HEK293T (cell line): ENCODE results near the gene SMARCD2.
"Not testable (repeated sequence)": the region's sequence is repeated elsewhere in the genome, so short reads cannot be mapped to it uniquely, and the experiment has no call there.

Experiments used
- CTCF ChIA-PET: fragments of 350-600 bp; formaldehyde crosslinking; extraction: SDS; loops from one replicate; lab custom pipeline; 2021; ENCODE audit warnings: antibody characterized with exemption, inconsistent platforms; lab: Yijun Ruan, JAX
- POLR2A ChIA-PET: fragments of 350-600 bp; formaldehyde crosslinking; extraction: SDS; loops from one replicate; lab custom pipeline; 2020; ENCODE audit warnings: antibody characterized with exemption, inconsistent platforms; lab: Yijun Ruan, JAX
- DNase-seq: peaks from one replicate; pipeline ENCODE4 v3.0.0; 2012; ENCODE audit warnings: mixed read lengths; ENCODE audit errors: extremely low spot score
- ARNT ChIP-seq: fragments of 450-650 bp; IDR thresholded peaks from 2 replicates; pipeline ENCODE4 v1.6.1; 2017; ENCODE audit warnings: mild to moderate bottlenecking
- BHLHE40 ChIP-seq: fragments of 450-650 bp; IDR thresholded peaks from 2 replicates; pipeline ENCODE4 v1.6.1; 2016; ENCODE audit warnings: mild to moderate bottlenecking, moderate library complexity, borderline replicate concordance
- CTBP1 ChIP-seq: fragments of 450-650 bp; IDR thresholded peaks from 2 replicates; pipeline ENCODE4 v1.6.1; 2016; ENCODE audit warnings: borderline replicate concordance
- ELF4 ChIP-seq: fragments of 450-650 bp; IDR thresholded peaks from 2 replicates; pipeline ENCODE4 v1.6.1; 2017; ENCODE audit warnings: antibody characterized with exemption
- FOXA1 ChIP-seq: fragments of 450-650 bp; IDR thresholded peaks from 2 replicates; pipeline ENCODE4 v1.6.1; 2016; ENCODE audit warnings: mild to moderate bottlenecking
- FOXK2 ChIP-seq: fragments of 450-650 bp; IDR thresholded peaks from 2 replicates; pipeline ENCODE4 v1.6.1; 2016; ENCODE audit warnings: mild to moderate bottlenecking
- FOXM1 ChIP-seq: fragments of 450-650 bp; IDR thresholded peaks from 2 replicates; pipeline ENCODE4 v1.6.1; 2017; ENCODE audit warnings: mild to moderate bottlenecking, borderline replicate concordance
- HDGF ChIP-seq: fragments of 450-650 bp; IDR thresholded peaks from 2 replicates; pipeline ENCODE4 v1.6.1; 2017; ENCODE audit warnings: antibody characterized with exemption, borderline replicate concordance
- L3MBTL2 ChIP-seq: fragments of 450-650 bp; conservative IDR thresholded peaks from 2 replicates; pipeline ENCODE4 v1.6.1; 2016; ENCODE audit warnings: mild to moderate bottlenecking
- LEF1 ChIP-seq: fragments of 450-650 bp; IDR thresholded peaks from 2 replicates; pipeline ENCODE4 v1.6.1; 2017; ENCODE audit warnings: mild to moderate bottlenecking, borderline replicate concordance
- NFRKB ChIP-seq: fragments of 450-650 bp; IDR thresholded peaks from 2 replicates; pipeline ENCODE4 v1.6.1; 2016; ENCODE audit warnings: mild to moderate bottlenecking, moderate library complexity
- SP1 ChIP-seq: fragments of 450-650 bp; IDR thresholded peaks from 2 replicates; pipeline ENCODE4 v1.6.1; 2017
- SUZ12 ChIP-seq: fragments of 450-650 bp; IDR thresholded peaks from 2 replicates; pipeline ENCODE4 v1.6.1; 2016; ENCODE audit warnings: mild to moderate bottlenecking
- TARDBP ChIP-seq: fragments of 450-650 bp; IDR thresholded peaks from 2 replicates; pipeline ENCODE4 v1.6.1; 2016
- ZNF384 ChIP-seq: fragments of 450-650 bp; IDR thresholded peaks from 2 replicates; pipeline ENCODE4 v1.6.1; 2016
- TF ChIP-seq, protein P1 (sequence below): fragments of 450-650 bp; IDR thresholded peaks from 2 replicates; pipeline ENCODE4 v1.6.1; 2016

Gene SMARCD2

DNA sequence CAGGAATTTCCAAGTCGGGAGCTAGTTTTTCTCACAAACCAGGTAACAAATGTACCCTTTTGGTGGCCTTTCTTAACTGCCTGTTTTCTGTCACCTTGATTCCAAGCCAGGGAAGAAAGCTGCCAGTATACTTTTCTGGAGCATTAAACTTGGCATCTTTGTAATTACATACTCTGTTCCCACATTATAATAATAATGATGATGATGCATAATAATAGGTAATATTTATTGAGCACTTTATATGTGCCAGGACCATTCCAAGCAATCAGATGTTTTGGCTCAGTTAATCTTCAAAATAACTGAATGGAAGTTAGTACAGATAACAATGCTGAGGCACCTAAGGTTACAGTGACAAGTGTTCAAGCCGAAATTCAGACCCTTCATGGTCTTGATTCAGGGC, 26.4 kb downstream of the SMARCD2 start:
- CTCF ChIA-PET = no interaction called here

GRCh38 chr17:63809970-63810369, 32.5 kb downstream of the SMARCD2 start:
- ChIA-PET POLR2A (interaction anchor here (1.3 to 1.8 kb wide), 2 partner anchors 17 to 36 kb away, joined by 3 to 6 read pairs; partner anchors contain the start of genes CCDC47, DDX42 and PSMC5), CTCF (no interaction called here)
- TF ChIP-seq SP1 (no peak), FOXK2 (no peak), CTBP1 (no peak), FOXM1 (no peak), SUZ12 (no peak), LEF1 (no peak), ZNF384 (no peak), L3MBTL2 (no peak), ARNT (no peak), FOXA1 (no peak), BHLHE40 (no peak), TARDBP (no peak), ELF4 (no peak), HDGF (no peak), NFRKB (no peak)
- TF ChIP-seq, protein P1, sequence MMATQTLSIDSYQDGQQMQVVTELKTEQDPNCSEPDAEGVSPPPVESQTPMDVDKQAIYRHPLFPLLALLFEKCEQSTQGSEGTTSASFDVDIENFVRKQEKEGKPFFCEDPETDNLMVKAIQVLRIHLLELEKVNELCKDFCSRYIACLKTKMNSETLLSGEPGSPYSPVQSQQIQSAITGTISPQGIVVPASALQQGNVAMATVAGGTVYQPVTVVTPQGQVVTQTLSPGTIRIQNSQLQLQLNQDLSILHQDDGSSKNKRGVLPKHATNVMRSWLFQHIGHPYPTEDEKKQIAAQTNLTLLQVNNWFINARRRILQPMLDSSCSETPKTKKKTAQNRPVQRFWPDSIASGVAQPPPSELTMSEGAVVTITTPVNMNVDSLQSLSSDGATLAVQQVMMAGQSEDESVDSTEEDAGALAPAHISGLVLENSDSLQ = no peak
- DNase-seq = no peak

More for the DNA sequence above, 26.4 kb downstream of the SMARCD2 start:
- no peak for DNase-seq
- TF ChIP-seq SP1 (no peak), CTBP1 (no peak), NFRKB (no peak), TARDBP (no peak), ZNF384 (no peak), ELF4 (no peak), ARNT (no peak)
- POLR2A ChIA-PET = interaction anchor here (1.5 to 4.2 kb wide), 2 partner anchors 11 to 43 kb away, joined by 5 to 32 read pairs; partner anchors contain the start of genes CCDC47, DDX42, FTSJ3 and PSMC5

DNA sequence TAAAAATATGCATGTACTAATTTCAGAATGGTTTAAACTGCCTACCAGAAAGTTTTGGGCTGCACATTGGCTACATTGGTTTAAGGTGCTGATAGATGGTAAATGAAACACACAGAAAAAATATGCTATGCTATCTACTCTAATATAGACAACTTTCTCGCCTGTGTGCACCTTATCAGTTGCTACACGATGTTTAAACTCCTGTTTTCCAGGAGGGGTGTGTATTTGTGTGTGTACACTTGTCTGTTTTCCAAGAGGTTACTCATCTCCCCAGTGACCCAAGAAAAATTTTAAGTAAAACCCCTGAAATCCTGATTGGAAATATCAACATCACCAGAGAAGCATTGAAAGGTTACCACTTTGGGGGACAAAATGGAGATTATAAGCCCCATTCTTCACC, 36.9 kb downstream of the SMARCD2 start:
- ChIA-PET CTCF (no interaction called here), POLR2A (interaction anchor here (1.2 to 1.4 kb wide), 2 partner anchors 9 to 21 kb away, joined by 3 to 5 read pairs; partner anchors contain the start of gene PSMC5)
- TF ChIP-seq L3MBTL2 (no peak), LEF1 (no peak)
- DNase-seq = no peak

DNA sequence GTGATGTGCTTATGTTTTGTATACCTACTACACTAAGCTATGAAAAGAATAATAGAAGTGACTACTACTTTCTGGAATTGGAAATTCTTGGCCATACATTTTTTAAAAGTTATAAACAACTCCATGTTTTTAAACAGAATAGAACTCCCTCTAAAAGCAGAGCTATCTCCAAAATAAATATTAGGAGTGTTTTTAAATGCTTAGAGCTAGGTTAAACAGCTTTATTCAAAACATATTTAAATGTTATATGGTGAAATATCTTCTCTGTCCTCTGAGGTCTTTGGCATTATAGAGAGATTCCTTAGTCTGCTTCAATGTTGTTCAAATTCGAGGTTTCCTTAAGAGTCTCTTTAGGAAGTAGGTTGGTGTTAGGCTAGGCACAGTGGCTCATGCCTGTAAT, 38.2 kb downstream of the SMARCD2 start:
- ChIA-PET POLR2A (interaction anchor here (0.5 to 1.4 kb wide), 4 partner anchors 10 to 31 kb away, joined by 3 to 5 read pairs (median 4); partner anchors contain the start of genes CCDC47, DDX42 and PSMC5), CTCF (no interaction called here)
- DNase-seq = no peak
- TF ChIP-seq FOXM1 (no peak), BHLHE40 (no peak)

- TF ChIP-seq ARNT = no peak
- no peak for TF ChIP-seq FOXM1
- no peak for TF ChIP-seq LEF1
- TF ChIP-seq, protein P1 = no peak
- TF ChIP-seq FOXK2 = no peak
- no peak for TF ChIP-seq HDGF
- TF ChIP-seq FOXA1 = no peak
- TF ChIP-seq L3MBTL2 = no peak
- TF ChIP-seq NFRKB = no peak
- no peak for TF ChIP-seq TARDBP
- no peak for TF ChIP-seq CTBP1
These were observed 41.7 kb downstream of the SMARCD2 start for GRCh38 chr17:63800783-63801182.

GRCh38 chr17:63798572-63799106, 43.8 kb downstream of the SMARCD2 start:
- no peak for DNase-seq
- ChIA-PET CTCF (no interaction called here), POLR2A (no interaction called here)
- TF ChIP-seq FOXK2 (no peak), ELF4 (no peak), ARNT (no peak), ZNF384 (no peak)

More at GRCh38 chr17:63800783-63801182, 41.7 kb downstream of the SMARCD2 start:
- DNase-seq = no peak
- ChIA-PET POLR2A (no interaction called here), CTCF (no interaction called here)

DNA sequence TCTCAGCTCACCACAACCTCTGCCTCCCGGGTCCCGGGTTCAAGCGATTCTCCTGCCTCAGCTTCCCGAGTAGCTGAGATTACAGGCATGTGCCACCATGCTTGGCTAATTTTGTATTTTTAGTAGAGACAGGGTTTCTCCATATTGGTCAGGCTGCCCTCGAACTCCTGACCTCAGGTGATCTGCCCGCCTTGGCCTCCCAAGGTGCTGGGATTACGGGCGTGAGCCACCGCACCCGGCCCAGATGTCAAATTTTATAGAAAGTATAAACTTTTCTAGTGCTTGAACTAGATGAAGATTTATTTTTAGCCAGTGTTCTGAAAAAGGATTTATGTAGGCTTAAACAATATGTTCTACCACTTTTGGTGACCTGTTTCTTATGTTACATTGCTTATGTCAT, 46.1 kb downstream of the SMARCD2 start:
- not testable (repeated sequence) for DNase-seq
- ChIA-PET CTCF (interaction anchor here (0.6 kb wide), 1 partner anchor 155 kb away, joined by 3 read pairs; no protein-coding TSS in a partner anchor), POLR2A (interaction anchor here (1.0 kb wide), 1 partner anchor 22 kb away, joined by 6 read pairs; the partner anchor contains the start of genes CCDC47 and DDX42)

DNA sequence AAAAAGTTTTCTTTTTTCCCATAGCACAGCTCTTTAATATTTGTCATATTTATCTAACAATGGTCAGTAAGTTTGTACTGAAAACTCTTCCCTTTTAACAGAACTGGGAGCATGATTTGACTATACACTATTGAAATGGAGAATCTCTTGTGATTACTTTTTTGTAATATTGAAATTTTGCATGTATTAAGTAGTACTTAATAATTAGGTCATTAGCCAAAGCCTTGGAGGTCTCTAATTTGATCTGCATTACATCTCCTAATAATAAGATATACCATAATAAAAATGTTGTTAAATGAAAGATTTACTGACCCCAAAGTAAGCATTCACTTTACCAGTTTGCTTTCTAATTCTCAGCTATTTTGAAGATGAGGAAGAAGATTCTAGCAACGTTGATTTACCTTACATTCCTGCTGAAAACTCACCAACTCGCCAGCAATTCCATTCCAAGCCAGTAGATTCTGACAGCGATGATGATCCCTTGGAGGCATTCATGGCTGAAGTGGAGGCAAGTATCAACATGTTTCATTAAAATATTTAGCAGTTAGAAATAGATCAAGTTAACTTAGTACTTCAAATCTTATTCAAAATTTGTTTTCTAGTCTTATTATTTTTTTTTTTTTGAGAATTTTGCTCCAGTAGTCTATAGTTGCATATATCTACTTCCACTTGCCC, 50.3 kb downstream of the SMARCD2 start:
- DNase-seq = no peak
- ChIA-PET CTCF (no interaction called here), POLR2A (interaction anchor here (0.6 to 1.0 kb wide), 2 partner anchors 12 to 19 kb away, joined by 4 read pairs; partner anchors contain the start of genes CCDC47 and DDX42)
- no peak for TF ChIP-seq CTBP1
- TF ChIP-seq ARNT = no peak
- no peak for TF ChIP-seq FOXM1
- no peak for TF ChIP-seq NFRKB
- TF ChIP-seq SUZ12 = no peak
- TF ChIP-seq SP1 = no peak
- no peak for TF ChIP-seq ZNF384
- TF ChIP-seq HDGF = no peak
- no peak for TF ChIP-seq TARDBP
- no peak for TF ChIP-seq BHLHE40
- TF ChIP-seq, protein P1 = no peak
- TF ChIP-seq LEF1 = no peak
